GM12872 (cell line): ENCODE measurements around the gene NCBP1.

ENCODE experiments used
- TF ChIP-seq, protein P1 (sequence below): IDR thresholded peaks from 3 replicates; pipeline ENCODE4 v1.5.1; 2011; ENCODE audit warnings: low read depth, mild to moderate bottlenecking, low read length, moderate library complexity; ENCODE audit not compliant: insufficient read depth

Gene NCBP1

GRCh38 chr9:97633859-97634490, 354 bp downstream of the NCBP1 start:
- TF ChIP-seq, protein P1, sequence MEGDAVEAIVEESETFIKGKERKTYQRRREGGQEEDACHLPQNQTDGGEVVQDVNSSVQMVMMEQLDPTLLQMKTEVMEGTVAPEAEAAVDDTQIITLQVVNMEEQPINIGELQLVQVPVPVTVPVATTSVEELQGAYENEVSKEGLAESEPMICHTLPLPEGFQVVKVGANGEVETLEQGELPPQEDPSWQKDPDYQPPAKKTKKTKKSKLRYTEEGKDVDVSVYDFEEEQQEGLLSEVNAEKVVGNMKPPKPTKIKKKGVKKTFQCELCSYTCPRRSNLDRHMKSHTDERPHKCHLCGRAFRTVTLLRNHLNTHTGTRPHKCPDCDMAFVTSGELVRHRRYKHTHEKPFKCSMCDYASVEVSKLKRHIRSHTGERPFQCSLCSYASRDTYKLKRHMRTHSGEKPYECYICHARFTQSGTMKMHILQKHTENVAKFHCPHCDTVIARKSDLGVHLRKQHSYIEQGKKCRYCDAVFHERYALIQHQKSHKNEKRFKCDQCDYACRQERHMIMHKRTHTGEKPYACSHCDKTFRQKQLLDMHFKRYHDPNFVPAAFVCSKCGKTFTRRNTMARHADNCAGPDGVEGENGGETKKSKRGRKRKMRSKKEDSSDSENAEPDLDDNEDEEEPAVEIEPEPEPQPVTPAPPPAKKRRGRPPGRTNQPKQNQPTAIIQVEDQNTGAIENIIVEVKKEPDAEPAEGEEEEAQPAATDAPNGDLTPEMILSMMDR = no peak

- TF ChIP-seq, protein P1 = no peak
These were observed 1.4 kb downstream of the NCBP1 start for GRCh38 chr9:97635026-97635425.

DNA sequence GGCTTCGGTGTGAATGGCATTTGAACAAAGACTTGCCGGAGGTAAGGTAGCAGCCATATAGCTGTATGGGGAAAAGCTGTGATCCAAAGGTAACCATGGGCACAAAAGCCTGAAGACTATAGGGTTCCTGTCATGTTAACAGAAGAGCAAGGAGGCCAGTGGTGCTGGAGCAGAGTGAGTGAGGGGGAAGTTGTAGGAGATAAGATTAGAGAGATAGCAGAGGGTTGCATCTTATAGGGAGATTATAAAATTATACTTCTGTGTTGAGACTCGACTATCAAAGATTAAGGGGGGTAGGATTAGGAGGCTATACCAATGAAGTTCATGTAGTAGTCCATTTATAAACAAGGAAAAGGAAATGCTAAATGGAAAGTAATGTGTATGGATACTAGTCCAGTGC, 3.3 kb downstream of the NCBP1 start:
- TF ChIP-seq, protein P1 = no peak

GRCh38 chr9:97638666-97639065, 5.0 kb downstream of the NCBP1 start:
- TF ChIP-seq, protein P1 = peak; percentile 44; the same call in 2 of the 3 replicates

DNA sequence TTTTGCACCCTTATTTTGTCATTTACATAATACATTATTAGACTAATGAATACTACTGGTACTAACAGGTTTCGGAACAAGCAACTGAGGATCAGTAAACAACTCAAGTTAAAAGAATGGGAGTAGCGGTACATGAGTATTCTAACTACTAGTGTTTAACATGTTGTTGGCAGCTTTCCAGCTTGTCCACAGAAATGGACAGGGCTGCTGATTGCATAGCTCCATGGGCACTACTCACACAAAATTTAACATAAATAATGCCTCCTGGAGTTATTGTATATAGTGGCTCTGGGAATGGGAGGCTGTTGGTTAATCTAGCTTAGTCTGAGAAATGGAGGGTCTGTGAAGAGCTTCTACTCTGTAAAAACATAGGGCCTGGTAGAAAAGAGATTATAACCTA, 6.7 kb downstream of the NCBP1 start:
- TF ChIP-seq, protein P1 = no peak

DNA sequence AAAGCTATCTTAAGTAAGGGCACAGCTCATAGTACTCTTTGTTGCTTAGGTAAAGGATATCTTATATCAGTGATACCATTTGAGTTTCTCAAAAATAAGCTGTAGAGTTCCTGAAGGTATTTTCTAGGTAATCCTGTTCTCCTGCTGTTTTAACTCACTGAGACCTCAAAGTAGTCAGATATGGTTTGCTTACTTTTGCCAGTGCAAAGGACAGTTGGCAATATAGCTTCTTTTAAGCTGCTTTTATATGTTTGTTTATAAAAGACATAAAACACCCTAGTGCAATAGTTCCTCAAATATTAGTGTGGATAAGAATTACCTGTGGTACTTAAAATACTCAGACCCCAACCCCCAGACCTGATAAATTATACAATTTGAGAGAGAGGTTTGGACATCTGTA, 12.1 kb downstream of the NCBP1 start:
- TF ChIP-seq, protein P1 = no peak

DNA sequence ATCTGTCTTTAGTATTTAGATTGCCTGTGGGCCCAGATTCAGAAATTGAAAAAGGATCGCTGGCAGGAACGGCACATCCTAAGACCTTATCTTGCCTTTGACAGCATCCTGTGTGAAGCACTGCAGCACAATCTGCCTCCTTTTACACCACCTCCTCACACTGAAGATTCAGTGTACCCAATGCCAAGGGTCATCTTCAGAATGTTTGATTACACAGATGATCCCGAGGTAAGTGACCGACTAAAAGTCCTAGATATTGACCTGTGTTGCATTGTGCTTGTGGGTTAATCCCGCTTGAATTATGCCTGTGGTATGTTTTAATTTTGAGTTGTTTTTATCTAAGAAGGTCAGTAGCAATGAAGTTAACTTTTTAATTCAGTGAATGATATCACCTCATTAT, 14.4 kb downstream of the NCBP1 start:
- TF ChIP-seq, protein P1 = no peak

GRCh38 chr9:97651646-97652045, 18.0 kb downstream of the NCBP1 start:
- TF ChIP-seq, protein P1 = no peak
